HEK293 (cell line): Measurements from ENCODE around the gene ZNF451.

Source experiments
- CTCF ChIA-PET: fragments of 350-600 bp; formaldehyde crosslinking; extraction: SDS; loops from one replicate; lab custom pipeline; 2021; ENCODE audit warnings: antibody characterized with exemption; lab: Yijun Ruan, JAX
- POLR2A ChIA-PET: fragments of 300-600 bp; formaldehyde crosslinking; extraction: SDS; loops from one replicate; lab custom pipeline; 2020; ENCODE audit warnings: antibody characterized with exemption, inconsistent platforms; lab: Yijun Ruan, JAX
- H3K27ac ChIP-seq: fragments of 200-500 bp; sonication (Bioruptor generic); 2 replicates; pipeline ENCODE4 v1.5.1; 2014; ENCODE audit warnings: low read depth, low read length, control low read depth, inconsistent platforms; ENCODE audit errors: extremely low read depth
- H3K36me3 ChIP-seq, 2 experiments: fragments of 200-500 bp in 1 of 2; sonication (Bioruptor generic) in 1 of 2; 1 replicate in 1 of 2; 2 replicates in 1 of 2; pipeline ENCODE4 v1.5.1; 2014 to 2017; ENCODE audit warnings: inconsistent platforms in 2 of 2, low read length in 2 of 2; ENCODE audit not compliant: control insufficient read depth in 2 of 2, insufficient read depth in 1 of 2
- H3K4me1 ChIP-seq: fragments of 200-500 bp; sonication (Bioruptor generic); 2 replicates; pipeline ENCODE4 v1.5.1; 2014; ENCODE audit warnings: mild to moderate bottlenecking, low read length, inconsistent platforms; ENCODE audit not compliant: control insufficient read depth, insufficient read depth
- H3K4me3 ChIP-seq: 2 replicates; pipeline ENCODE4 v1.5.1; 2011; ENCODE audit warnings: low read depth, mild to moderate bottlenecking, control low read depth, low read length, moderate library complexity
- H3K9me3 ChIP-seq: fragments of 200-500 bp; sonication (Bioruptor generic); 2 replicates; pipeline ENCODE4 v1.5.1; 2014; ENCODE audit warnings: low read depth, low read length, inconsistent platforms; ENCODE audit not compliant: control insufficient read depth, insufficient read depth
- ATF2 ChIP-seq: fragments of 450-650 bp; formaldehyde crosslinking; IDR thresholded peaks from 2 replicates; pipeline ENCODE4 v1.5.1; 2016; ENCODE audit warnings: missing biosample characterization, missing genetic modification characterization, low read depth
- MZF1 ChIP-seq: fragments of 450-650 bp; formaldehyde crosslinking; IDR thresholded peaks from 2 replicates; pipeline ENCODE4 v1.5.1; 2017; ENCODE audit warnings: missing biosample characterization, missing genetic modification characterization, borderline replicate concordance
- PRDM1 ChIP-seq: fragments of 450-650 bp; formaldehyde crosslinking; IDR thresholded peaks from 2 replicates; pipeline ENCODE4; 2016; ENCODE audit warnings: missing biosample characterization, missing genetic modification characterization
- ZNF112 ChIP-seq: fragments of 450-650 bp; formaldehyde crosslinking; IDR thresholded peaks from 2 replicates; pipeline ENCODE4 v1.5.0; 2017; ENCODE audit warnings: missing biosample characterization, missing genetic modification characterization
- ZNF146 ChIP-seq: fragments of 450-650 bp; formaldehyde crosslinking; IDR thresholded peaks from 2 replicates; pipeline ENCODE4 v1.5.1; 2016; ENCODE audit warnings: missing biosample characterization, missing genetic modification characterization
- ZNF19 ChIP-seq: fragments of 450-650 bp; formaldehyde crosslinking; IDR thresholded peaks from 2 replicates; pipeline ENCODE4; 2016; ENCODE audit warnings: missing biosample characterization, missing genetic modification characterization, low read depth
- ZNF202 ChIP-seq: fragments of 450-650 bp; formaldehyde crosslinking; IDR thresholded peaks from 2 replicates; pipeline ENCODE4 v1.5.1; 2016; ENCODE audit warnings: missing biosample characterization, missing genetic modification characterization, borderline replicate concordance
- ZNF426 ChIP-seq: fragments of 450-650 bp; formaldehyde crosslinking; IDR thresholded peaks from 2 replicates; pipeline ENCODE4 v1.5.1; 2017; ENCODE audit warnings: missing biosample characterization, missing genetic modification characterization, mild to moderate bottlenecking, inconsistent platforms, moderate library complexity
- ZNF560 ChIP-seq: fragments of 450-650 bp; formaldehyde crosslinking; IDR thresholded peaks from 2 replicates; pipeline ENCODE4 v1.5.1; 2017; ENCODE audit warnings: missing biosample characterization, missing genetic modification characterization, borderline replicate concordance
- TF ChIP-seq, protein P1 (sequence below): fragments of 450-650 bp; formaldehyde crosslinking; IDR thresholded peaks from 2 replicates; pipeline ENCODE4 v1.5.1; 2016; ENCODE audit warnings: missing biosample characterization, missing genetic modification characterization
- TF ChIP-seq, protein P2 (sequence below): fragments of 450-650 bp; formaldehyde crosslinking; IDR thresholded peaks from 2 replicates; pipeline ENCODE4 v1.5.1; 2016; ENCODE audit warnings: missing biosample characterization, missing genetic modification characterization
- TF ChIP-seq, protein P3 (sequence below): fragments of 450-650 bp; formaldehyde crosslinking; IDR thresholded peaks from 2 replicates; pipeline ENCODE4 v1.5.1; 2016; ENCODE audit warnings: missing biosample characterization, missing genetic modification characterization

Gene ZNF451

GRCh38 chr6:57113105-57113504 is 23.1 kb downstream of the ZNF451 start:
- Histone ChIP-seq H3K36me3 (peaks cover 0 to 6% of the 10 kb centered on the region in 2 experiments; a peak in 2 of 3 replicates), H3K9me3 (no peaks in the 10 kb centered on the region), H3K4me3 (no peak overlapping the region), H3K27ac (no peak overlapping the region), H3K4me1 (peaks cover 7% of the 10 kb centered on the region; the same call in 1 of the 2 replicates)
- CTCF ChIA-PET = interaction anchor here (0.6 to 1.7 kb wide), 3 partner anchors 24 to 210 kb away, joined by 3 to 5 read pairs (median 4); no protein-coding TSS in a partner anchor
- POLR2A ChIA-PET = interaction anchor here (0.5 to 0.6 kb wide), 2 partner anchors 54 to 776 kb away, joined by 4 to 5 read pairs; no protein-coding TSS in a partner anchor
- TF ChIP-seq ZNF146 (tag by site-specific recombination) (peak; percentile 52; the same call in 1 of the 2 replicates), ZNF560 (no peak), ATF2 (peak; percentile 84)

DNA sequence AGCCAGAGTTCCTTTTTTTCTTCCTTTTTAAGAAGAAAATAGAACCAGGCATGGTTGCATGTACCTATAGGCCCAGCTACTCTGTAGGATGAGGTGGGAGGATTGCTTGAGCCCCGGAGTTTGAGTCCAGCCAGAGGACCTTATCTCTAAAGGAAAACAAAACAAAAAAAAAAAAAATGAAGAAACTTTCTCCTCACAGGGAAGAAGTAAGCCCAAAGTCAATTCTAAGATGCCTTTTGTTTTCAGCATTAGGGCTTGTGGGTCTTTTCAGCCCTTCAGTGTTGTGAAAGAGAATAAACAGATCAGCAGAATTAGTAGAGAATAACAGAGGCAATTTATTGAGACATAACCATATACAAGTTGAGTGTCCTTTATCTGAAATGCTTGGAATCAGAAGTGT is 26.8 kb downstream of the ZNF451 start:
- H3K4me1 ChIP-seq = peaks cover 7% of the 10 kb centered on the region; the same call in 1 of the 2 replicates
- H3K4me3 ChIP-seq = no peak overlapping the region
- ChIA-PET POLR2A (no interaction called here), CTCF (no interaction called here)
- H3K9me3 ChIP-seq = no peaks in the 10 kb centered on the region
- peaks cover 0 to 3% of the 10 kb centered on the region in 2 experiments; a peak in 1 of 3 replicates for H3K36me3 ChIP-seq
- TF ChIP-seq MZF1 (tag by site-specific recombination) (no peak), PRDM1 (peak; percentile 29; the same call in 1 of the 2 replicates)
- H3K27ac ChIP-seq = no peak overlapping the region

DNA sequence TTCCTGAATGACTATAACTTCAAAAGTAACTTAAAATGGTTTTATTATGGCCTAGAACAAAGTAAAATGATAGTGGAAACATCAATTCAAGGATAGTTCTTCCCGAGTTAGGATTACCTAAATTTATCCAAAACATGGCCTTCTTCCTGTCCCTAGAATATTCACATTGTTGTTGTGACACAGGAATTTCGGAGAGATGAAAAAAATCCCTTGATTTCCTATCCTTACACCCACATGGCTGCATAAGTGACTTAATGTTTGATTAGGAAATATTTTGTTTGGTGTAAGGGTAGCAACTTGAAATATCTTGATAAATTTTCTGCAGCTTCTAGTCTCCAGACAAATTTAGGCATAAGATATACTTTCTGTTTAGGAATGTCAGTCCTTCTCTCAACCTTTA is 27.8 kb downstream of the ZNF451 start:
- no peak overlapping the region for H3K4me3 ChIP-seq
- TF ChIP-seq ZNF202 (tag by site-specific recombination) = no peak
- TF ChIP-seq, protein P1, sequence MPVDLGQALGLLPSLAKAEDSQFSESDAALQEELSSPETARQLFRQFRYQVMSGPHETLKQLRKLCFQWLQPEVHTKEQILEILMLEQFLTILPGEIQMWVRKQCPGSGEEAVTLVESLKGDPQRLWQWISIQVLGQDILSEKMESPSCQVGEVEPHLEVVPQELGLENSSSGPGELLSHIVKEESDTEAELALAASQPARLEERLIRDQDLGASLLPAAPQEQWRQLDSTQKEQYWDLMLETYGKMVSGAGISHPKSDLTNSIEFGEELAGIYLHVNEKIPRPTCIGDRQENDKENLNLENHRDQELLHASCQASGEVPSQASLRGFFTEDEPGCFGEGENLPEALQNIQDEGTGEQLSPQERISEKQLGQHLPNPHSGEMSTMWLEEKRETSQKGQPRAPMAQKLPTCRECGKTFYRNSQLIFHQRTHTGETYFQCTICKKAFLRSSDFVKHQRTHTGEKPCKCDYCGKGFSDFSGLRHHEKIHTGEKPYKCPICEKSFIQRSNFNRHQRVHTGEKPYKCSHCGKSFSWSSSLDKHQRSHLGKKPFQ (tag by site-specific recombination) = no peak
- TF ChIP-seq ZNF19 (tag by site-specific recombination) = no peak
- no peak for TF ChIP-seq ZNF112 (tag by site-specific recombination)
- ChIA-PET POLR2A (no interaction called here), CTCF (interaction anchor here (0.6 kb wide), 1 partner anchor 518 kb away, joined by 7 read pairs; no protein-coding TSS in a partner anchor)
- no peak overlapping the region for H3K27ac ChIP-seq
- H3K4me1 ChIP-seq = peaks cover 7% of the 10 kb centered on the region; the same call in 1 of the 2 replicates
- peaks cover 1 to 4% of the 10 kb centered on the region in 2 experiments; a peak in 2 of 3 replicates for H3K36me3 ChIP-seq
- no peaks in the 10 kb centered on the region for H3K9me3 ChIP-seq

DNA sequence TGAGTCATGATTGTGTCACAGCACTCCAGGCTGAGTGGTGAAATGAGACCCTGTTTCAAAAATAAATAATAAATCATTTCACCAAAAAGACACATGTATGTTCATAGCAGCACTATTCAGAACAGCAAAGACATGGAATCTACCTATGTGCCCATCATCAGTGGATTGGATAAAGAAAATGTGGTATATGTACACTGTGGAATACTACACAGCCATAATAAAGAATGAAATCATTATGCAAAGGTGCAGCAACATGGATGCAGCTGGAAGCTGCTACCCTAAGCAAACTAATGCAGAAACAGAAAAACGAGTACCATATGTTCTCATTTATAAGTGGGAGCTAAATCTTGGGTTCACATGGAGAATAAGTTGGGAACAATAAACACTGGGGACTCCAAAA is 33.1 kb downstream of the ZNF451 start:
- POLR2A ChIA-PET = no interaction called here
- Histone ChIP-seq H3K36me3 (peaks cover 3 to 14% of the 10 kb centered on the region in 2 experiments), H3K4me1 (peaks cover 7% of the 10 kb centered on the region; the same call in 1 of the 2 replicates), H3K27ac (no peak overlapping the region), H3K9me3 (peaks cover 2% of the 10 kb centered on the region; the same call in 1 of the 2 replicates), H3K4me3 (no peak overlapping the region)
- TF ChIP-seq ZNF426 (tag by site-specific recombination) = no peak
- TF ChIP-seq, protein P2, sequence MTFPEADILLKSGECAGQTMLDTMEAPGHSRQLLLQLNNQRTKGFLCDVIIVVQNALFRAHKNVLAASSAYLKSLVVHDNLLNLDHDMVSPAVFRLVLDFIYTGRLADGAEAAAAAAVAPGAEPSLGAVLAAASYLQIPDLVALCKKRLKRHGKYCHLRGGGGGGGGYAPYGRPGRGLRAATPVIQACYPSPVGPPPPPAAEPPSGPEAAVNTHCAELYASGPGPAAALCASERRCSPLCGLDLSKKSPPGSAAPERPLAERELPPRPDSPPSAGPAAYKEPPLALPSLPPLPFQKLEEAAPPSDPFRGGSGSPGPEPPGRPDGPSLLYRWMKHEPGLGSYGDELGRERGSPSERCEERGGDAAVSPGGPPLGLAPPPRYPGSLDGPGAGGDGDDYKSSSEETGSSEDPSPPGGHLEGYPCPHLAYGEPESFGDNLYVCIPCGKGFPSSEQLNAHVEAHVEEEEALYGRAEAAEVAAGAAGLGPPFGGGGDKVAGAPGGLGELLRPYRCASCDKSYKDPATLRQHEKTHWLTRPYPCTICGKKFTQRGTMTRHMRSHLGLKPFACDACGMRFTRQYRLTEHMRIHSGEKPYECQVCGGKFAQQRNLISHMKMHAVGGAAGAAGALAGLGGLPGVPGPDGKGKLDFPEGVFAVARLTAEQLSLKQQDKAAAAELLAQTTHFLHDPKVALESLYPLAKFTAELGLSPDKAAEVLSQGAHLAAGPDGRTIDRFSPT (tag by site-specific recombination) = no peak
- peak; percentile 88 for TF ChIP-seq ZNF146 (tag by site-specific recombination)
- TF ChIP-seq, protein P3, sequence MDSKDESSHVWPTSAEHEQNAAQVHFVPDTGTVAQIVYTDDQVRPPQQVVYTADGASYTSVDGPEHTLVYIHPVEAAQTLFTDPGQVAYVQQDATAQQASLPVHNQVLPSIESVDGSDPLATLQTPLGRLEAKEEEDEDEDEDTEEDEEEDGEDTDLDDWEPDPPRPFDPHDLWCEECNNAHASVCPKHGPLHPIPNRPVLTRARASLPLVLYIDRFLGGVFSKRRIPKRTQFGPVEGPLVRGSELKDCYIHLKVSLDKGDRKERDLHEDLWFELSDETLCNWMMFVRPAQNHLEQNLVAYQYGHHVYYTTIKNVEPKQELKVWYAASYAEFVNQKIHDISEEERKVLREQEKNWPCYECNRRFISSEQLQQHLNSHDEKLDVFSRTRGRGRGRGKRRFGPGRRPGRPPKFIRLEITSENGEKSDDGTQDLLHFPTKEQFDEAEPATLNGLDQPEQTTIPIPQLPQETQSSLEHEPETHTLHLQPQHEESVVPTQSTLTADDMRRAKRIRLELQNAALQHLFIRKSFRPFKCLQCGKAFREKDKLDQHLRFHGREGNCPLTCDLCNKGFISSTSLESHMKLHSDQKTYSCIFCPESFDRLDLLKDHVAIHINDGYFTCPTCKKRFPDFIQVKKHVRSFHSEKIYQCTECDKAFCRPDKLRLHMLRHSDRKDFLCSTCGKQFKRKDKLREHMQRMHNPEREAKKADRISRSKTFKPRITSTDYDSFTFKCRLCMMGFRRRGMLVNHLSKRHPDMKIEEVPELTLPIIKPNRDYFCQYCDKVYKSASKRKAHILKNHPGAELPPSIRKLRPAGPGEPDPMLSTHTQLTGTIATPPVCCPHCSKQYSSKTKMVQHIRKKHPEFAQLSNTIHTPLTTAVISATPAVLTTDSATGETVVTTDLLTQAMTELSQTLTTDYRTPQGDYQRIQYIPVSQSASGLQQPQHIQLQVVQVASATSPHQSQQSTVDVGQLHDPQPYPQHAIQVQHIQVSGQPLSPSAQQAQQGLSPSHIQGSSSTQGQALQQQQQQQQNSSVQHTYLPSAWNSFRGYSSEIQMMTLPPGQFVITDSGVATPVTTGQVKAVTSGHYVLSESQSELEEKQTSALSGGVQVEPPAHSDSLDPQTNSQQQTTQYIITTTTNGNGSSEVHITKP (tag by site-specific recombination) = no peak
- CTCF ChIA-PET = no interaction called here
